HL-60 (cell line): Measurements from ENCODE around the gene ALPI.

Experiments
- GABPA ChIP-seq: IDR thresholded peaks from 2 replicates; pipeline ENCODE4 v1.6.1; 2012; ENCODE audit warnings: low read depth
- POLR2AphosphoS5 ChIP-seq: IDR thresholded peaks from 2 replicates; pipeline ENCODE4 v1.6.1; 2012; ENCODE audit warnings: low read depth
- TF ChIP-seq, protein P1 (sequence below): IDR thresholded peaks from one replicate; pipeline ENCODE4 v1.5.1; 2011; ENCODE audit warnings: low read length, control low read depth, inconsistent platforms; ENCODE audit not compliant: insufficient read depth

- TF ChIP-seq, protein P1, sequence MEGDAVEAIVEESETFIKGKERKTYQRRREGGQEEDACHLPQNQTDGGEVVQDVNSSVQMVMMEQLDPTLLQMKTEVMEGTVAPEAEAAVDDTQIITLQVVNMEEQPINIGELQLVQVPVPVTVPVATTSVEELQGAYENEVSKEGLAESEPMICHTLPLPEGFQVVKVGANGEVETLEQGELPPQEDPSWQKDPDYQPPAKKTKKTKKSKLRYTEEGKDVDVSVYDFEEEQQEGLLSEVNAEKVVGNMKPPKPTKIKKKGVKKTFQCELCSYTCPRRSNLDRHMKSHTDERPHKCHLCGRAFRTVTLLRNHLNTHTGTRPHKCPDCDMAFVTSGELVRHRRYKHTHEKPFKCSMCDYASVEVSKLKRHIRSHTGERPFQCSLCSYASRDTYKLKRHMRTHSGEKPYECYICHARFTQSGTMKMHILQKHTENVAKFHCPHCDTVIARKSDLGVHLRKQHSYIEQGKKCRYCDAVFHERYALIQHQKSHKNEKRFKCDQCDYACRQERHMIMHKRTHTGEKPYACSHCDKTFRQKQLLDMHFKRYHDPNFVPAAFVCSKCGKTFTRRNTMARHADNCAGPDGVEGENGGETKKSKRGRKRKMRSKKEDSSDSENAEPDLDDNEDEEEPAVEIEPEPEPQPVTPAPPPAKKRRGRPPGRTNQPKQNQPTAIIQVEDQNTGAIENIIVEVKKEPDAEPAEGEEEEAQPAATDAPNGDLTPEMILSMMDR, result no peak
- TF ChIP-seq POLR2AphosphoS5 (no peak), GABPA (no peak)
These were observed 20.6 kb upstream of the ALPI start for GRCh38 chr2:232435375-232435648.
